GM12878 (cell line): ENCODE measurements around the gene DLG2. TPM values are rescaled to one million over a fixed set of nuclear protein-coding genes. Genes with fewer than 3 reads are reported as not detected.

Experiments used
- ATAC-seq: fragments of 200-7000 bp; cut with Tn5 transposase; 3 replicates; pipeline ENCODE4 v1.9.1; 2020; ENCODE audit warnings: mild to moderate bottlenecking, moderate library complexity
- BruUV-seq: library from RNA; stranded (reverse); fragments of 400-500 nt; replicated peaks from 2 replicates; lab custom pipeline; 2021; lab: Mats Ljungman, UMichigan
- CTCF ChIA-PET: fragments of 300-600 bp; sonication (Branson Sonifier 250); formaldehyde crosslinking; extraction: SDS; loops from one replicate; lab custom pipeline; 2021; ENCODE audit warnings: inconsistent platforms; lab: Yijun Ruan, JAX
- POLR2A ChIA-PET: fragments of 350-600 bp; formaldehyde crosslinking; extraction: SDS; loops from one replicate; lab custom pipeline; 2021; ENCODE audit warnings: inconsistent platforms; lab: Charles Lee
- RAD21 ChIA-PET: fragments of 300-600 bp; sonication (Branson Sonifier 250); formaldehyde crosslinking; loops from one replicate; lab custom pipeline; 2023; ENCODE audit warnings: antibody characterized with exemption; ENCODE audit not compliant: unreplicated experiment; lab: Charles Lee
- SMC1A ChIA-PET: fragments of 300-600 bp; sonication (Branson Sonifier 250); formaldehyde crosslinking; loops from one replicate; lab custom pipeline; 2023; ENCODE audit not compliant: unreplicated experiment, uncharacterized antibody; lab: Charles Lee
- DNase-seq: peaks from one replicate; pipeline ENCODE4 v3.0.0-alpha.2; 2011; ENCODE audit warnings: low read depth, low spot score
- FAIRE-seq: peaks from 3 replicates; lab custom pipeline; 2011; peaks lifted over from hg19 to GRCh38; lab: Jason Lieb, UNC
- H2AFZ ChIP-seq: 2 replicates; pipeline ENCODE4 v1.6.0; 2011; ENCODE audit warnings: low read depth, low read length, control low read depth; ENCODE audit not compliant: control insufficient read depth
- H3K27ac ChIP-seq: 2 replicates; pipeline ENCODE4 v1.5.1; 2011; ENCODE audit warnings: control low read depth; ENCODE audit not compliant: control insufficient read depth, insufficient read depth
- H3K27me3 ChIP-seq, 2 experiments: replicated peaks in 1 of 2; 2 replicates each; pipeline versions ENCODE4 v1.6.0 to v1.6.1; 2011; ENCODE audit warnings: low read length in 1 of 2; ENCODE audit not compliant: control insufficient read depth in 2 of 2, insufficient read depth in 2 of 2
- H3K36me3 ChIP-seq, 2 experiments: 2 replicates each; pipeline ENCODE4 v1.5.1; 2011; ENCODE audit warnings: low read length in 1 of 2; ENCODE audit not compliant: control insufficient read depth in 2 of 2, insufficient read depth in 2 of 2
- H3K4me1 ChIP-seq: 2 replicates; pipeline ENCODE4 v1.6.1; 2011; ENCODE audit warnings: mild to moderate bottlenecking, low read length, moderate library complexity, mixed read lengths; ENCODE audit not compliant: control insufficient read depth, insufficient read depth
- H3K4me2 ChIP-seq: 2 replicates; pipeline ENCODE4 v1.6.0; 2011; ENCODE audit warnings: control low read depth; ENCODE audit not compliant: control insufficient read depth, insufficient read depth
- H3K4me3 ChIP-seq: fragments of 200-600 bp; sonication (generic); 2 replicates; pipeline ENCODE4 v1.5.1; 2016
- H3K79me2 ChIP-seq: 2 replicates; pipeline ENCODE4 v1.6.0; 2011; ENCODE audit warnings: low read length; ENCODE audit not compliant: control insufficient read depth, insufficient read depth
- H3K9ac ChIP-seq: 2 replicates; pipeline ENCODE4 v1.8.0; 2011; ENCODE audit warnings: low read length, control low read depth, mixed read lengths; ENCODE audit not compliant: control insufficient read depth, insufficient read depth
- H3K9me3 ChIP-seq: replicated peaks from 3 replicates; pipeline ENCODE4 v1.5.1; 2011; ENCODE audit warnings: mild to moderate bottlenecking, low read length; ENCODE audit not compliant: control insufficient read depth, insufficient read depth
- H4K20me1 ChIP-seq: 2 replicates; pipeline ENCODE4 v1.6.0; 2011; ENCODE audit not compliant: control insufficient read depth, insufficient read depth
- BCL11A ChIP-seq: IDR thresholded peaks from 2 replicates; pipeline ENCODE4 v1.6.1; 2011; ENCODE audit warnings: low read depth, low read length
- BCL3 ChIP-seq: IDR thresholded peaks from 2 replicates; pipeline ENCODE4 v1.6.1; 2011; ENCODE audit warnings: borderline replicate concordance, low read depth, mild to moderate bottlenecking, moderate library complexity, low read length; ENCODE audit not compliant: insufficient read depth, poor library complexity, severe bottlenecking
- CBFB ChIP-seq: IDR thresholded peaks from 2 replicates; pipeline ENCODE4 v1.6.1; 2016; ENCODE audit warnings: antibody characterized with exemption, low read depth
- CHD4 ChIP-seq: fragments of 200-600 bp; sonication (generic); IDR thresholded peaks from 2 replicates; pipeline ENCODE4 v1.6.1; 2016; ENCODE audit warnings: mild to moderate bottlenecking
- CTCF ChIP-seq, 3 experiments: IDR thresholded peaks in 2 of 3; conservative IDR thresholded peaks in 1 of 3; 2 replicates each; pipeline ENCODE4 v1.5.1; 2011; ENCODE audit warnings: low read depth in 3 of 3, low read length in 3 of 3, mild to moderate bottlenecking in 3 of 3, control low read depth in 2 of 3, moderate library complexity in 2 of 3, inconsistent platforms in 1 of 3, mixed read lengths in 1 of 3; ENCODE audit not compliant: control insufficient read depth in 2 of 3, insufficient read depth in 1 of 3; ENCODE audit errors: extremely low read depth in 1 of 3
- E4F1 ChIP-seq: fragments of 450-650 bp; IDR thresholded peaks from 2 replicates; pipeline ENCODE4 v1.6.1; 2018; ENCODE audit warnings: borderline replicate concordance, mild to moderate bottlenecking; ENCODE audit not compliant: partially characterized antibody
- EP300 ChIP-seq, 2 experiments: fragments of 150-350 bp in 1 of 2; IDR thresholded peaks; 2 replicates each; pipeline ENCODE4 v1.6.1; 2011 to 2012; ENCODE audit warnings: low read depth in 2 of 2, low read length in 2 of 2, borderline replicate concordance in 1 of 2, improper control_type of control experiment in 1 of 2, inconsistent platforms in 1 of 2; ENCODE audit not compliant: control insufficient read depth in 1 of 2
- ETV6 ChIP-seq, 2 experiments: fragments of 450-650 bp in 1 of 2; IDR thresholded peaks in 1 of 2; conservative IDR thresholded peaks in 1 of 2; 2 replicates each; pipeline ENCODE4 v1.6.1; 2014; ENCODE audit warnings: antibody characterized with exemption in 1 of 2, borderline replicate concordance in 1 of 2, low read depth in 1 of 2, mild to moderate bottlenecking in 1 of 2, moderate library complexity in 1 of 2
- HCFC1 ChIP-seq: fragments of 150-350 bp; IDR thresholded peaks from 2 replicates; pipeline ENCODE4 v1.6.1; 2014; ENCODE audit warnings: low read length
- LARP7 ChIP-seq: fragments of 450-650 bp; IDR thresholded peaks from 2 replicates; pipeline ENCODE4 v1.6.1; 2017; ENCODE audit warnings: mild to moderate bottlenecking
- MTA2 ChIP-seq: fragments of 450-650 bp; IDR thresholded peaks from 2 replicates; pipeline ENCODE4 v1.6.1; 2016; ENCODE audit warnings: low read depth, mild to moderate bottlenecking, moderate library complexity
- PBX3 ChIP-seq: IDR thresholded peaks from 2 replicates; pipeline ENCODE4 v1.6.1; 2011; ENCODE audit warnings: mild to moderate bottlenecking, low read depth, low read length, moderate library complexity; ENCODE audit not compliant: insufficient replicate concordance
- POLR2AphosphoS5 ChIP-seq: IDR thresholded peaks from 2 replicates; pipeline ENCODE4 v1.6.1; 2011; ENCODE audit warnings: mild to moderate bottlenecking, low read length, inconsistent platforms
- RELA ChIP-seq: fragments of 450-650 bp; IDR thresholded peaks from 2 replicates; pipeline ENCODE4 v1.8.0; 2014; ENCODE audit warnings: borderline replicate concordance; ENCODE audit not compliant: partially characterized antibody
- RFX5 ChIP-seq: IDR thresholded peaks from 2 replicates; pipeline ENCODE4 v1.6.1; 2011; ENCODE audit warnings: low read depth, low read length, improper control_type of control experiment
- SUPT20H ChIP-seq: IDR thresholded peaks from 2 replicates; pipeline ENCODE4 v1.6.1; 2011; ENCODE audit warnings: low read depth, mild to moderate bottlenecking, low read length, moderate library complexity, borderline replicate concordance; ENCODE audit not compliant: control insufficient read depth
- TARDBP ChIP-seq: IDR thresholded peaks from 2 replicates; pipeline ENCODE4 v1.6.1; 2016; ENCODE audit warnings: borderline replicate concordance
- ZNF274 ChIP-seq: IDR thresholded peaks from one replicate; pipeline ENCODE4 v1.8.0; 2011; ENCODE audit not compliant: insufficient read length, insufficient read depth
- ZZZ3 ChIP-seq: IDR thresholded peaks from 2 replicates; pipeline ENCODE4 v1.6.1; 2011; ENCODE audit warnings: low read depth; ENCODE audit not compliant: control insufficient read depth, insufficient read length
- WGBS: methylation state at CpG from one replicate; pipeline ENCODE4 v1.1.6; 2016; ENCODE audit warnings: low lambda C conversion rate; ENCODE audit not compliant: insufficient replicate concordance, insufficient coverage; ENCODE audit errors: missing lambda C conversion rate; 5-methylcytosine and 5-hydroxymethylcytosine counted together
- in situ Hi-C: fragments of 300-500 bp; cut with MboI; formaldehyde crosslinking; loops from 9 replicates; pipeline ENCODE4 v1.14.3; 2018; ENCODE audit warnings: mixed read lengths
- intact Hi-C: fragments of 100-400 bp; cut with micrococcal nuclease; formaldehyde crosslinking; loops from one replicate; pipeline ENCODE4 v1.14.2; 2022; ENCODE audit not compliant: unreplicated experiment
- polyA plus RNA-seq, 11 experiments: library from polyadenylated mRNA; depleted of rRNA in 4 of 11; unstranded in 6 of 11; stranded (reverse) in 5 of 11; fragments of >200 nt; fragmentation: Nextera tagmentation in 4 of 11; fragmentation: Illumina TruSeq in 1 of 11; extraction: Ambion mirVana in 4 of 11; extraction: Trizol in 1 of 11; gene quantifications; 1 replicate in 1 of 11; 2 replicates in 10 of 11; pipeline versions ENCODE4 v1.2.1 to v1.2.3, GENCODE V29; 2011 to 2016; ENCODE audit warnings: inconsistent platforms in 2 of 11, missing spikeins in 2 of 11, low read depth in 1 of 11
- total RNA-seq, 4 experiments: library from RNA; depleted of rRNA in 3 of 4; stranded (reverse); fragments of >200 nt in 3 of 4; fragmentation: Illumina TruSeq in 1 of 4; extraction: Trizol in 1 of 4; gene quantifications; 2 replicates each; pipeline versions ENCODE4 v1.2.1 to v1.2.3, GENCODE V29; 2013 to 2021

DLG2 gene
- total and polyA plus RNA-seq, 10 of the 15 experiments (the other 5 are each of a cell fraction or from before 2014, with no cell fraction given) = 0.09 to 0.98 (median 0.35) TPM

- H2AFZ ChIP-seq = no peak overlapping the region
- TF ChIP-seq MTA2 (no peak), POLR2AphosphoS5 (no peak), ETV6 (conservative IDR thresholded peaks at IDR 0.05 in 1 of 2, IDR thresholded peaks at IDR 0.05 in 1 of 2; ENCODE audit: borderline replicate concordance in 1 of 2, low read depth in 1 of 2) (no peak), LARP7 (no peak), SUPT20H (no peak), TARDBP (no peak), BCL11A (no peak), EP300 (IDR thresholded peaks at IDR 0.05; ENCODE audit: borderline replicate concordance in 1 of 2, control insufficient read depth in 1 of 2, low read depth in 2 of 2, low read length in 2 of 2) (no peak), CHD4 (no peak), ZZZ3 (no peak), CTCF (IDR thresholded peaks at IDR 0.05 in 2 of 3, conservative IDR thresholded peaks at IDR 0.05 in 1 of 3; ENCODE audit: control insufficient read depth in 2 of 3, extremely low read depth in 1 of 3, insufficient read depth in 1 of 3, low read depth in 3 of 3, low read length in 3 of 3) (no peak), CBFB (no peak), BCL3 (no peak), E4F1 (no peak), PBX3 (no peak), ZNF274 (no peak), RELA (no peak), HCFC1 (no peak), RFX5 (no peak)
- ChIA-PET POLR2A (no interaction called here), CTCF (no interaction called here), RAD21 (no interaction called here), SMC1A (no interaction called here)
- H3K27me3 ChIP-seq = no peaks in the 10 kb centered on the region
- H3K9me3 ChIP-seq = no peaks in the 10 kb centered on the region
- ATAC-seq (no peak), FAIRE-seq (peak; percentile 61), DNase-seq (no peak)
- H3K79me2 ChIP-seq = no peaks in the 10 kb centered on the region
- H3K27ac ChIP-seq = no peak overlapping the region
- 59% methylated on average over 2 of the region's 2 CpGs for WGBS
- H3K4me1 ChIP-seq = no peaks in the 10 kb centered on the region
- H3K4me3 ChIP-seq = no peak overlapping the region
- intact Hi-C loops = no loop called here
- in situ Hi-C loops = no loop called here
- no peak overlapping the region for H3K4me2 ChIP-seq
- H3K9ac ChIP-seq = no peak overlapping the region
- H4K20me1 ChIP-seq = no peaks in the 10 kb centered on the region
- no TSS peak for BruUV-seq
- no peaks in the 10 kb centered on the region for H3K36me3 ChIP-seq
Observed at GRCh38 chr11:83568516-83568915, 2058.6 kb downstream of the DLG2 start.
